ENCODE data around the gene IFNGR2. TPM values are rescaled to one million over a fixed set of nuclear protein-coding genes. Genes with fewer than 3 reads are reported as not detected.

IFNGR2 gene
- total RNA-seq, 4 donors from 2014 or later: 53.7 to 96.3 (median 67.6) TPM

DNA sequence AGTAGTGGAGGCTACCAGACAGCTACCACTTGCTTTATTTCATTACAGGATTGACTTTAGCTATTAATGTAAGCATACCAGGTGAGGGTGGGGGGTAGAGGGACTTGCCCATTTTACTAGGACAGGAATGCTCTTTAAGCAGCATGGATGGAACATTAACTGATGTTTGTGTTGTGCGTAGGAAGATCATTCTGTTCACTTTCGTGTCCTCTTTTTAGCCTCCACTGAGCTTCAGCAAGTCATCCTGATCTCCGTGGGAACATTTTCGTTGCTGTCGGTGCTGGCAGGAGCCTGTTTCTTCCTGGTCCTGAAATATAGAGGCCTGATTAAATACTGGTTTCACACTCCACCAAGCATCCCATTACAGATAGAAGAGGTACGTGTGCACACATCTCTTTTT is 29.3 kb downstream of the IFNGR2 start:
- H3K36me3 ChIP-seq: peaks cover 0 to 92% (median 0%) of the 10 kb centered on the region in 3 donors
- peak overlapping the region in 3 of 4 donors; percentile 18 to 43 (median 32) for H3K27ac ChIP-seq

DNA sequence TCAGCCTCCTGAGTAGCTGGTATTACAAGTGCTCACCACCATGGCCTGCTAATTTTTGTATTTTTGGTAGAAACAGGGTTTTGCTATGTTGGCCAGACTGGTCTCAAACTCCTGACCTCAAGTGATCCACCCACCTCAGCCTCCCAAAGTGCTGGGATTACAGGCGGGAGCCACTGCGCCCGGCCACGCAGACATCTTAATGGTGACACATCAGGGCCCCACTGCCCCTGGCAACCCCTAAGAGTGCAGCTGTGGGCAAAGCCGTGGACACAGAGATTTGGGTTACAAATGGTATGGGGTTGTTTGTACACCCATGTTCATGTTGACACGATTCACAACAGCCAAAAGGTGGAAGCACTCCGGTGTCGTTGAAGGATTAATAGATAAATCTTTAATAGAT is 29.8 kb downstream of the IFNGR2 start:
- Histone ChIP-seq H3K36me3 (peaks cover 0 to 94% (median 0%) of the 10 kb centered on the region in 3 donors), H3K4me1 (peaks cover 0 to 14% (median 2%) of the 10 kb centered on the region in 4 donors), H3K27ac (peak overlapping the region in 2 of 4 donors; percentile 4 to 8), H3K27me3 (no peaks in the 10 kb centered on the region), H3K4me3 (no peak overlapping the region), H3K9me3 (no peaks in the 10 kb centered on the region)
- DNase-seq: no peak
- TF ChIP-seq, protein P1, sequence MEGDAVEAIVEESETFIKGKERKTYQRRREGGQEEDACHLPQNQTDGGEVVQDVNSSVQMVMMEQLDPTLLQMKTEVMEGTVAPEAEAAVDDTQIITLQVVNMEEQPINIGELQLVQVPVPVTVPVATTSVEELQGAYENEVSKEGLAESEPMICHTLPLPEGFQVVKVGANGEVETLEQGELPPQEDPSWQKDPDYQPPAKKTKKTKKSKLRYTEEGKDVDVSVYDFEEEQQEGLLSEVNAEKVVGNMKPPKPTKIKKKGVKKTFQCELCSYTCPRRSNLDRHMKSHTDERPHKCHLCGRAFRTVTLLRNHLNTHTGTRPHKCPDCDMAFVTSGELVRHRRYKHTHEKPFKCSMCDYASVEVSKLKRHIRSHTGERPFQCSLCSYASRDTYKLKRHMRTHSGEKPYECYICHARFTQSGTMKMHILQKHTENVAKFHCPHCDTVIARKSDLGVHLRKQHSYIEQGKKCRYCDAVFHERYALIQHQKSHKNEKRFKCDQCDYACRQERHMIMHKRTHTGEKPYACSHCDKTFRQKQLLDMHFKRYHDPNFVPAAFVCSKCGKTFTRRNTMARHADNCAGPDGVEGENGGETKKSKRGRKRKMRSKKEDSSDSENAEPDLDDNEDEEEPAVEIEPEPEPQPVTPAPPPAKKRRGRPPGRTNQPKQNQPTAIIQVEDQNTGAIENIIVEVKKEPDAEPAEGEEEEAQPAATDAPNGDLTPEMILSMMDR (IDR thresholded peaks at IDR 0.05): no peak
- TF ChIP-seq POLR2A (IDR thresholded peaks at IDR 0.05): no peak

More for the DNA sequence above, 29.3 kb downstream of the IFNGR2 start:
- TF ChIP-seq, protein P1 (IDR thresholded peaks at IDR 0.05): no peak
- no peak for TF ChIP-seq POLR2A (IDR thresholded peaks at IDR 0.05)
- no peaks in the 10 kb centered on the region for H3K27me3 ChIP-seq
- H3K4me1 ChIP-seq: peaks cover 0 to 14% (median 2%) of the 10 kb centered on the region in 4 donors
- H3K4me3 ChIP-seq: no peak overlapping the region
- H3K9me3 ChIP-seq: no peaks in the 10 kb centered on the region
- DNase-seq: no peak

DNA sequence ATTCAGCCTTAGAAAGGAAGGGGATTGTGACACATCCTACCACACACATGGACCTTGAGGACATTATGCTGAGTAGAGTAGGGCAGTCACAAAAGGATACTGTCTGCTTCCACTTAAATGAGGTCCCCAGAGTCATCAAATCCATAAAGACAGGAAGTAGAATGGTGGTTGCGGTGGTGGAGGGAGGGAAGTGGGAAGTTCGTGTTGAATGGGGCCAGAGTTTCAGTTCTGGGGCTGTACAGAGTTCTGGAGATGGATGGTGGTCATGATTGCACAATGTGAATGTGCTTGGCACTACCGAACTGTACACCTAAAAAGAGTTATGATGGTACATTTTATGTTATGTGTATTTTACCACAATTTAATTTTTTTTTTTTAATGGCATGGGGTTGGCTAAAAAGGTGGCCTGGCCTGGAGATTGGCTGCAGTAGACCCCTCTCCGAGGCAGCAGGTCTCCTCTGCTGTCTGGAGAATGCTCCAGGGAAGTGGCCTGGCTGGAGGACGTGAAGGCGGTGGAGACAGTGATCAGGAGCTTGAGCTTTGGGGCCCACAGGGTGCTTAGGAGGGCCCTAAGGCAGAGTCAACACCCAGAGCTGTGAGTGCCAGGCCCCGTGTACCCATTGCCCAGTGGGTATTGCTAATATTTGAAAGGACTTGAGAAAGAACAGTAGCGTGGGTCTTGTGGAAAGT is 30.4 kb downstream of the IFNGR2 start:
- H3K4me1 ChIP-seq: peaks cover 0 to 14% (median 2%) of the 10 kb centered on the region in 4 donors
- no peak overlapping the region for H3K4me3 ChIP-seq
- no peaks in the 10 kb centered on the region for H3K27me3 ChIP-seq
- H3K36me3 ChIP-seq: peaks cover 0 to 94% (median 3%) of the 10 kb centered on the region in 3 donors
- DNase-seq: peak in 1 of 3 donors; percentile 37
- no peaks in the 10 kb centered on the region for H3K9me3 ChIP-seq
- H3K27ac ChIP-seq: peak overlapping the region; percentile 44 to 67 (median 54)
- TF ChIP-seq POLR2A (IDR thresholded peaks at IDR 0.05): no peak
- TF ChIP-seq, protein P1 (IDR thresholded peaks at IDR 0.05): no peak

DNA sequence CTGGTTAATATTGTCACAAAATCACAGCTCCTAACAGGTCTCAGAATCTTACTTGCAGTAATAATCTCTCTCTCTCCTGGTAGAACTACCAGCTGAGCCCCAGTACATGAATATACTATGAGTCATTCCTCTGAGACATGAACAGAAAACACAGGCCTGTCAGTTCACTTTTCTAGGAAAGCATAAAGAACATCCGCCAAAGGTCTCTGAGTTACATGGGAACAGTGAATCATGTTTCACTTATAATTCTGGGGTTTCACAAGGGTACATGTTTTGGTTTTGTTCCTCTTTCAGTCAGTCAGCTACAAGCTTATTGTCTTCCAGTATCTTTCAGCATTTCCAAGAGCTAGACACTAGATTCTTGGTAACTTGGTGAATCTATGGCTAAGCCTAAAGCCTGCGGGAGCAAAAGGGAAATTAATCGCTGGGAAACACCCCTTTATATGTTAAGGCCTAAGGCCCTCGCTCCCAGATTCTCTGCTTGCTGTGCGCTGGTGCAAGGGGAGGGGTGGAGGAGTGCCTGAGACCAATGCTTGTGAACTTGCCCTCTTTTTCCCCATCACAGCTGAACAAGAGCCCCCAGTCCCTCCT is 31.7 kb downstream of the IFNGR2 start:
- H3K27ac ChIP-seq: peak overlapping the region; percentile 47 to 67 (median 62)
- no peaks in the 10 kb centered on the region for H3K27me3 ChIP-seq
- H3K9me3 ChIP-seq: no peaks in the 10 kb centered on the region
- DNase-seq: no peak
- TF ChIP-seq, protein P1 (IDR thresholded peaks at IDR 0.05): no peak
- no peak for TF ChIP-seq POLR2A (IDR thresholded peaks at IDR 0.05)
- H3K36me3 ChIP-seq: peaks cover 0 to 83% (median 3%) of the 10 kb centered on the region in 3 donors
- H3K4me1 ChIP-seq: peaks cover 0 to 14% (median 2%) of the 10 kb centered on the region in 4 donors
- H3K4me3 ChIP-seq: no peak overlapping the region

DNA sequence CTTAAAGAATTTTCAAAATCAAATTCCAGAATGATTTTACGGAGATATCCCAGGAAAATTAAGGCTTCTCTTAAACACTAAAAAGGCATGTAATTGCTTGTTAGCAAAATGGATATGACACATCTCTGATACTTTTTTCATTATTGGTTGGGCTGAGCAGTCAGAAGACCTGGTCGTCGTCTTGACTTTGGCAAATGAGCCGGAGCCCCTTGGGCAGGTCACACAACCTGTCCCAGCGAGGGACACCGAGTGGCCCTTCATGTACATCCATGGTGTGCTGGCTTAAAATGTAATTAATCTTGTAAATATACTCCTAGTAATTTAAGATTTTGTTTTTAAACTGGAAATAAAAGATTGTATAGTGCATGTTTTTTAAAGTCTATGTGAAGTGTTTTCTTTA is 33.9 kb downstream of the IFNGR2 start:
- peaks cover 0 to 18% (median 5%) of the 10 kb centered on the region in 4 donors for H3K4me1 ChIP-seq
- no peak overlapping the region for H3K4me3 ChIP-seq
- H3K27me3 ChIP-seq: no peaks in the 10 kb centered on the region
- TF ChIP-seq, protein P1 (IDR thresholded peaks at IDR 0.05): no peak
- TF ChIP-seq POLR2A (IDR thresholded peaks at IDR 0.05): no peak
- H3K36me3 ChIP-seq: peaks cover 0 to 61% (median 3%) of the 10 kb centered on the region in 3 donors
- no peak overlapping the region for H3K27ac ChIP-seq
- no peaks in the 10 kb centered on the region for H3K9me3 ChIP-seq
- DNase-seq: no peak

All from Peyer's patch (tissue), 4 donors.